CD4-positive, alpha-beta T cell treated with Interleukin-4 for 1 hour (primary cell): ENCODE measurements around the gene ROR1.
"Not testable (repeated sequence)": the region's sequence is repeated elsewhere in the genome, so short reads cannot be mapped to it uniquely, and the experiment has no call there.

Source experiments
- DNase-seq, 2 donors: peaks; one replicate each; pipeline ENCODE4 v3.0.0-alpha.2; 2020 to 2022

ROR1 gene

DNA sequence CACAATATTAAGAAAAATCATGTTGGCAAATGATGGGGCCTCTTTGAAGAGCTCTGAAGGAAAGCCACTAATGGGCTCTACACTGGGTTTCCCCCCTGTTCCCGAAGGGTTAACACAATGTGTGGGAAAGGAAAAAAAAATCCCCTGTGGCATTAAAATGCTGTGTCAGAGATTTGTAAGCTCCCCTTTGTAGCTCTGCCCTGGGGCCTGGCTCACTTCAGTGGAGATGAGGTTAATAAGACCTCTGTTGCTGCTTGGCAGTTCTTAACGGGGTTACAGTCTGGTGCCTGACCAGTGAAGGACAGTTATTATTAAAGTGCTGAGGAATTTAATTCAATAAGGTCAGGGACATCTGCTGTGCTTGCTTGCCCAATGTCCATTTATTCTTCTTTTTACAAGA is 299.9 kb downstream of the ROR1 start:
- no peak for DNase-seq

DNA sequence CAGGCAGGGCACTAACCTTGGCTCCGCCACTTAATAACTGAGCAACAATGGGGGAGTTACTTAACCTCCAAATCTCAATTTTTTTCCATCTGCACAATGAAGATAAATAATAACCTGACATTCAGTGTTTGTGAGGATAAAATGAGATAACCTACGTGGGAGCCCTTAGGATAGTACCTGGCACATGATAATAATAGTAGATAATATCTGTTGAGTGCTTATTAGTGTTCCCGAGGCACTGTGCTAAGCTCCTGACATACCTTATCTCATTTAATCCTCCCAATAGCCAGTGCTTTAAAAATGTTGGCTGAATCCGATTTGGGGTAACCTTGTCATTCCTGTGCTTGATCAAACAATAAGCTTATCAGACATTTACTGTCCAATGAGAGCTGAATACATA is 300.9 kb downstream of the ROR1 start:
- DNase-seq: no peak

DNA sequence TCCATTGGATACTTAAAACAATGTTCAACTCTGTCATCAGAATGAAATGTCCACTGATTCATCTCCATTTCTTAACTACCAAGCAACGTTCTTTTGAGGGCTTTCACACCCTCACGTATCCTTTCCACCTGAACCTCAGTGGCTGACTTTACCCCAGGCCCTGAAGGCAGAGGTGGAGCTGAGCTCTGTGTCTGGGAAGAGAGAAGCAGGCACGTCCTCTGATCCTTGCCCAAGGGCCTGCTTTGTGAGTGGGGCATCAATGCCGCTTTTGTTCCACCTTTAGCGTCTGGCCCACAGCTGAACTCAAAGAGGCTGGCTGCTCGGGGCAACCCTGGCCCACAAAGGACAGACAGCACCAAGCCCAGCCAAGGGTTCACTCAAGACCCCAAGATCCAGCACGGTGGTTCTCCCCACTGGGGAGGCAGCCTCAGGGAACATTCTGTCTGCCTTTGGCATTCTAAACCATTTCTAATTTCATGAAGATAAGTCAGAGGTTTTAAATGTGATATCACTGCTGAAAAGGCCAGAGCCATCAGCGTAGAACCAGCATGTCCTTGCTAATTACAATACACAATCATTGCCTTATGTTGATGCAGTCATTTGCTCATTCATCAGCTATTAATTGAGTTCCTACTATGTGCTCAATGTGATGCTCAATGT is 303.6 kb downstream of the ROR1 start:
- no peak for DNase-seq

DNA sequence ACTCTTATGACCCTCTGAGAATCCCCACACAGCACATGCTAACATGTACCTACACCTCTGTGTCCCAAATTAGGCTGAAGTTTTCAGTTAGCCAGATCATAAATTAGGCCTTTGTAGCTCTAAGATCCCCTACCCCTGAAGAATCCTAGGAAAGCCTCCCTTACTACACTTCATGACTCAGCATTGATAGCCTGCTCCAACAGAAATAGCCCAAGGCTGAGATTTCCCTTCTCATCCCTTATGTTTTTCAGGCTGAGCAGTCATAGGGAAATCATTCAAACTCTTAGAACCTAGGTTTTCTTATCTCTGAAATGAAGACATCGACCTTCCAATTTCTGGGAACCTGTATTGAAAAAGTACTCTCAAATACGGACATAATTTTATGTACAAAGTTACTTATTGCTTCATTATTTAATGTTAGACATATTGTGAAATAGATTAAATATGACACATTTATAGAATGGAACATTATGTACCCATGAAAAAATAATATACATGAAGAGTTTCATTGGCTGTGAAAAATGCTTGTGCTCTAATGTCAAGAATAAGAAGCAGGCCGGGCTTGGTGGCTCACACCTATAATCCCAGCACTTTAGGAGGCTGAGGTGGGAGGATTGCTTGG is 307.2 kb downstream of the ROR1 start:
- no peak for DNase-seq

DNA sequence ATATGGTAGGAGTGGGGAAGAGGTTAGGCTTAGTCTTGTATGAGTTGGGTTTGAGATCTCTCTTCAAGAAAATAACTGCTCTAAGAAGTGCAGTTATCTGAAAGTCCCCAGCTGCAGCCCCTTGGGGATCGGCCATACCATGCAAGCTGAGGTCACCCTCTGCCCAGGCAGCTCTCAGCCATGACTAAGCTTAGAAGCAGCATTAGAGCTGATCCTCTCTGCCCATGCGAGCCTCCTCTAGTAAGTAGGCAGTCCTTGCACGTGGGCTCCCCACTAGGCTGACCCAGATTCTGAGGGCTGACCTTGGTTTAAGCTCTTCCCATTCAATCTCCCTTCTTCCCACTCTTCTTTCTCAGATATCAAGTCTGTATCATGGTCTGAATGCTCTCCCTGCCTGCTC is 308.6 kb downstream of the ROR1 start:
- no peak for DNase-seq

DNA sequence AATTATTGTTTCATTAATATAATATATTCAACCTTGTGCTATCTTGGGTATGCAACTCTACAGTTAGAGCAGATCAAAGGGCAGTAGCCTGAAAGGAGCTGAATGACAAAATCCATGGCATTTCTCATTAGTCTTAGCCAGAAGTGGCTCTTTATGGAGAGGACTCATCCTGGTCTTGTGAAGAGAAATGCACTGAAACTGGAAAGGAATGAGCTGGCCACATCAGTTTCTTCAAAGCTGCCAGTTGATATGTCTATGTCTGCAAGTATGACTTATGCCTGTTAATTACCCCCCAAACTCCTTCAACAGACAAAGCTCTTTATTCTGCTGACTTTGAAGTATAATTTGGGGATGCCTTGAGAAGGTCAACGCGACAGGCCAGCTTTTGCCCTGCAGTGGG is 310.6 kb downstream of the ROR1 start:
- DNase-seq: no peak

DNA sequence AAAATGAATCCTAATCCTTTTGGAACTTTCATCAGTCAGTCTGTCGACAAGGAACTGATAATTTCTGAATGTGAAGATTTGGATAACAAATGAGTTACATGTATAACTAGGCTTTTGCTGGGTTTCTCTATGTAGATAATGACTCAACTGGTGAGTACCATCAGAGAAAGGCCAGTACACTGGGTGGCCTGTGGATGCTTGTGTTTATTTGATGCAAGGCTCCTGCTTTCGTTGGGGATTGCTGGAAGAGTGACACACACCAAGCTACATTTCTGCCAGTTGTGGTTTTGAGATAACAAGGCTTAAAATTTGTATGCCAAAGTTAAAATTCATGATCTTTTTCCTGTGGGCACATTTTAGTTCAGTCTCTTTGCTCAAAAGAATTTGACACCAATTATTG is 314.0 kb downstream of the ROR1 start:
- no peak for DNase-seq

DNA sequence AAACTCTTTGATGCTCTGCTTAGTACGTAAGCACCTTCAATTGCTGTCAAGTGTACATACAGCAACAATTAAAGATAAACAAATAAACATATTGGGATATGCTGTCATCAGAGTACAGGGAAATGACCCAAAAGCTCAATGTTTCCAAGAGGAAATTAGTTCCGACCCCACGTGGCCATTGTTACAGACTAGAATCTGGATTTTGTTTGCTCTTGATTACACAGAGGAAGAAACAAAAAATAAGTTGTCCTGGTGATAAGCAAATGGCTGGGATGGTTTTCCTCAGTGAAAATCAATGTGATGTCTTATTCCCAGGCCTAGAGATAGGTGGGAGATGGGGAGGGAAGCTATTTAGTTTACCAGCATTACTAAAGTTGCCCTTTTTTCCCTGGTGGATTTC is 316.6 kb downstream of the ROR1 start:
- no peak for DNase-seq

DNA sequence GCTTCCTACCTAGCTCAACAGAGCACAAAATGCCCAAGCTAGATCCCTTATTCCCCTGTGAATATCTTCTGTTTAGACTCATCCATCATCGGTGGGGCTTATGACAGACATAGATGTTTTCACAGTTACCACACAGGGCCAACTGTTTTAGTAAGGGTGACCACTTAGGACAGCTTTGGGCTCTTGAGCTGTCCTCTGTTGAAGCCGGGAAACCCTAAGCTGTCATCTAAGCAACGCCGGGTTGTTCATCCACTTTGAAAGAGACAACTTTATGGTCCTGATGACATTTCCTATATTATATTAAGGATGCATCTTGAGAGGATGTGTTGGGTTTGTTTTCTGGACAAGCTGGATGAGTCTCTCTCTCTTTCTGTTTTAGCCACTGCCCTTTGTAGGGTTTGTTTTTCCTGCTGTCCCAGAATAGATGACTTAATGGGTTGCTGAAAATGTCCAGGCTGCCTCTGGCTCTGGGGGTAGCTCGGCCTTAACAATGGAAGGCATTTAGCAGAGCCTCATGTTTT is 319.1 kb downstream of the ROR1 start:
- no peak for DNase-seq

DNA sequence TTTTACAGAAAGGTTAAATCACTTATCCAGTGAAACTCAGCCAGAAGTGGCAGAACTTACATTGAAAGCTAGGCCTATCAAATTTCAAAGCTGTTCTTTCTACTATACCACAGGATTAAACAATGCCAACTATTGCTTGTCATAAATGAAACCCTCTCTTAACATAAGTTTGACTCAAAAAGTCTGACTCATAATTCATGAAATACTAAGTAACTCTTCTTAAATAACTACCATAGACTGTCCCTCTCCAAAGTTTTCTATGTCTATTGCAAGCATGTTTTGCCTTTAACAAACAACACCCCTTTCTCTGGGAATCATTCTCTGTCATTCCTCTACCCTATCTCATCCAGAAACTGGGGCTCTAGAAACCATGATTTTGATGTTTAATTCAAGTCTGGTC is 320.1 kb downstream of the ROR1 start:
- no peak for DNase-seq

DNA sequence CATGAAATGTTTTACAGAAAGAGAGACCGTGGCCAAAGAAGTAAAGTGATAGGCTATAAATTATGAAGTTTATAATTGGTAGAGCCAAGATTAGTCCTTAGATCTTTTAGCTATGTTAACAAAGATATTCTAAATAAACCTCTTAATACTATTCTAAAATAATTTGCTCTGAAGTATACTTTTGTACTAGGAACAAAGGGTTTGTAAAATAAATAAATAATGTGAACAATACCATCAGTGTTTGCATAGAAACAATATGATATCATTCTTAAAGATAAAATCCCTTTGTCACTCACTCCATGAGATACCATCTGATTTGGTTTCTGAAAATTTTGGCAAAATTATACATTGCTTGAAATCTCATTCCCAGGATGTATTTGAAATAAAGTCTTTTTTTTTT is 322.0 kb downstream of the ROR1 start:
- DNase-seq: no peak

DNA sequence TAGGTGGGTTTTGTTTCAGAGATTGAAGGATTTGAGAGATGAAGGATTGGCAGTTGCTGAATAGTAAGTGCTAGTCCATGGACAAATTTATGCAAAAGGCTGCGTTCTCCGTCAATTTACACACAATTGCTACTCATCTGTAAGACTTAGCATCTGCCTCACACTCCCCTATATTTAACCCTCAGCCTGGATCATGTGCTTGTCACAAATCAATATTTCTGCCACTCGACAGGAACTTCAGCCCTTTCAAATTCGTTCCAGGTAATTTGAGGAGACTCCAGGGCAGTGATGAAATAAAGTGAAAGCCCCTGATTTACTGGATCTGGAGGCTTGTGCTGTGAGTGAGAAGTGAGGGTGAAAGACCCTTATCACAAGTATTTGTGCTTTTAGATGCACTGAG is 324.0 kb downstream of the ROR1 start:
- DNase-seq: no peak

DNA sequence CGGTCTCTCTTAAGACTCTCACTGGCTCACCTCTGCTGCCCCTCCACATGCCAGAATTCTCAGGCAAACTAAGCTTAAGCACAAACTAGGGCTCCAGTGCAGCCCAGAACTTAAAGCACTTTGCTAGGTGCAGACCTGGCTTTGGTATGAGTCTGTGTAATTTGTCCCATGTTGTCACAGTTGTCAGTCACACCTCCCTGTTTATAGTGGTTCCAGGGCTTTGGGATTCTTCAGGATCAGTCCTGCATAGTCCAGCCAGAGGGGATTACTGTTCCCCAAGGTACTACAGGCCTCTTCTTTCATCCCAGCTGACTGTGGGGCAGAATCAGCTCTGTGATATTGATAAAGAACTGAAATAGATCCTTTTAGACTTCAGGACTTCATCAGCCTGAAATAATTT is 324.6 kb downstream of the ROR1 start:
- DNase-seq: no peak

DNA sequence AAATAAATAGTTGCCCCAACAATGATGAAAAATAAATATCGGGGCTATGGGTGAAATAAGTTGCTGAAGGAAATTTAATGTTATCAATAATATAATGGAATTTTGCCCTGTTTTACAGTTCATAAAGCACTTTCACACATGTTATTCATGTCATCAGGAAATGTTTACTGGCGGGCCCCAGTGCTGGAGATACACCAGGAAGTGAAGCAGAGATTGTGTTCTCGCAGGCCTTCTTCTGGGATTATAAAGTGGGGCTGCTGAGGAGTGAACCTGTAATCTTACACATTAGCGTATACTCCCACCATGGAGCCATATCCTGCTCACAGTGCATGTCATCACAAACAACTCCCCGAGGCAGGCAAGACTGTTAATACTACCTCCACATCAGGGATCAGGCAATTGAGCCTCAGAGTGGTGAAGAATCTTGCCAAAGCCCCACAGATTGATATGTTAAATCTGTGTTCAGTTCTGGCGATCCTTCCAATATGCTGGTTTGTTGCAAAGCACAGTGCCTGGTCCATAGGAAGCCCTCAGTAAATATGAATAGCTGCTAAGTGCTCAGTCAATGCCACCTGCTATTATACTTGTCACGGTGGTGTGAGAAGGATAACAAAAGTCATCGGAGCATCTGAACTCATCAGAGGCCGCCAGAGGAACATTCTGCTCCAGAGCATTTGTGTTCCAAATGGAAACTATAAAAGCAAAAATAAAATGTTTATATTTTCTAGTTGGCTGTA is 325.2 kb downstream of the ROR1 start:
- no peak for DNase-seq

DNA sequence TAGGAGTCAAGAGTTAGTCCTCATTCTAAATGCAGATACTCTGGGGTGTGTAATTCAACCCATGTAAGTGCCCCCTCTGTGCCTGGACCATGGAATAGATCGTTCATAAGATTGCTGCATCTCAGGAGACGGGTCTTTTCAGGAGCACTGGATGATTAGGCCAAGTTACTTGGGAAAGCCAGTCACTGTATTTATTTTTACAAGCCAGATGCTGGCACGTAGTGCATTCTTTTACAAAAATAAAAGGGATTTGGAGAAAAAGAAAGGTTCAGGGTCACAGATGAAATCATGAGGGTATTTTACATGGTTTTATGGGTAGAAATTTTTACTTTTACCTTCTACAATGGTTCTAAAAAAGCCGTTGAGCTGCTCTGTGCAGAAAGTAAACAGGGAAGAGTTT is 327.0 kb downstream of the ROR1 start:
- no peak for DNase-seq

DNA sequence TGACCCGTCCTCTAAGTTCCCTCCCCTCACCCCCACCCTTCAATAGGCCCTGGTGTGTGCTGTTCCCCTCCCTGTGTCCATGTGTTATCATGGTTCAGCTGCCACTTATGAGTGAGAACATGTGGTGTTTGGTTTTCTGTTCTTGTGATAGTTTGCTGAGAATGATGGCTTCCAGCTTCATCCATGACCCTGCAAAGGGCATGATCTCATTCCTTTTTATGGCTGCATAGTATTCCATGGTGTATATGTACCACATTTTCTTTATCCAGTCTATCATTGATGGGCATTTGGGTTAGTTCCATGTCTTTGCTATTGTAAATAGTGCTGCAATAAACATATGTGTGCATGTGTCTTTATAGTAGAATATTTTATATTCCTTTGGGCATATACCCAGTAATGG is 330.8 kb downstream of the ROR1 start:
- DNase-seq: not testable (repeated sequence)

DNA sequence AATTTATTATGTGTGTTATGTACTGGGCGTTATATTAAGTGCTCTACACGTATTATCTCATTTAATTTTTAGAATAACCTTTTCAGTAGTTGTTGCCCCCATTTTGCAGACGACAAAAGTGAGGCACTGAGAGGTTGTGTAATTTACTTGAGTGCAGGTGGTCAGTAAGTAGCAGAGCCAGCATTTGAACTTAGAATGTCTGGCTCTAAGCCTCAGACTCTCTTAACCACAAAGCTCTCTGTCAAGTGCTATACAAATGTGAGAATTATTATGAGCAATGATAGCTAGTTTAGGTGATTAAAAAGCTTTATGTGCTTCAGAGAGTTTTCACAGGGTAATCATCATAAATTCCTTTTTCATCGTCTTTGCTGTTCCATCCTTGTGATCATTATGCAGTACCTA is 333.3 kb downstream of the ROR1 start:
- DNase-seq: no peak

DNA sequence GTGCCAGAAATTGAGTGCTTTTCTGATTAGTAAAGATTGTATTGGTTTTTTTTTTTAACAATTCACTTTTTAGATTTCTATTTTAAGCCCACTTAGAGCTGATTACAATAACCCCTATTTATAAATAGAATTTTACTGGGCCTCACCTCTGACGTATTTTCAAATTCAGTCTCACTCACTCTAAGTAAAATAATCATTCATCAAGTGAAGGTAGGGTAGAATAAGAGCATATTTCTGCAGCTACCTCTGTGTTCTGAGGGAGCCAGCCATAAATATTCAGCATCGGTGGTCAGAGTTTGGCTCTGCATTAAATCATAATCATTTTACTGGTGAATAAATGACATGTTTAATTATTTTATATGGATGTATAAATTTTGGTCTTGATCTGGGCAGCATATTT is 333.8 kb downstream of the ROR1 start:
- no peak for DNase-seq

DNA sequence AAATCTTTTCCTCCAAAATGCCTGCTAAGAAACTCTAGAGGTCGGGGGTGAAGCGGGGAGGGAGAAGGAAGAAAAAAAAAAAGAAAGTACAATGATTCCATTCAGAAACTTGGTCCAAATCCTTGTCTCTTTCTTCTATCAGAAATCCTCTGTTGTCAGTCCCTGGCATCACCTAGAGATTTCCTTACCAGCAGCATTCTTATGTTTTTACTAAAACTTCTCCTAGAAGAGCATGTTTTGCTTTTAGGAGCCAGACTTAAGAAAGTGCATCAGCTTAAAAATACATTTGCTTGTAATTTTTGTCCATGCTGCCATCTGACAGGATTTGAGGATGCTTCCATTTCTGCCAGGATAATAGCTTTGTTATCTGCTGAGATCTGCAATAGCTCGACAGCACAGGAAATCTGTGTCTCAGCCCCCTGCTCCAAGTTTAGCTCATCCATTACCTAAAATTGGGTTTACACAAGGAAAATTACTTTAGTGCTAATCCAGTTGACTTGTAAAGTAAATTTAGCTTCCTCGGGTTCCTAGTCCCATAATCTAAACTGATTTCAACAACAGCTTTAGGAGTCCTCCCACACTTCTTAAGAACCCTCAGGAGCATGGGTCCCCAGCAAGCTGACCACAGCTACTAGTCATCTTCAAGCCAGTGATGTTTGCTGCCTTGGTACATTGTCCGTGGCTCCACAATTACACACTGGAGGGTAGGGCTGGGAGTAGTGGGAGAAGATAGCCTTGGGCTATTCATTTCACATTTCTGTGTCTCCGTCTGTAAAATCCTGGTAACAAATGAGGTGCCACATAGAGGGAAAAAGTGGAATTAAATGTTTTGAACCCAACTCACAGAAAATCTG is 337.3 kb downstream of the ROR1 start:
- no peak for DNase-seq

DNA sequence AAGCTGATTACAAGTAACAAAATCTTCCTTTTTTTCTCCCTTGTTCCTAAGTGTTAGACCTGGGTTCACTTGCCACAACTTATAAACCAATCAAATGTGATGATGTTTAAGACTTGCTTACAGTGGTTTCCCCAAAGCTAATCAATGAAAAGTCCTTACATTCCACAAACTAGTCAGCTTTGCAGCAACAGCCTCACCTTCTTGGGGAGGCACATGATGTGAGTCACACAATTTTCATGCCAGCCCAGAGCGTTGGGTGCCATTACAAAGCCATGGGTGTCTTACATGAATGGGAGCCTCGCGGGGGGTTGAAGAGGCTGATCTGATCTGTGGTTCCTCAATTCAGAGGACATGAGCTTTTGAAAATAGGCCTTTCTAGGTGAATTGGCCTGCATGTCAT is 338.0 kb downstream of the ROR1 start:
- no peak for DNase-seq

DNA sequence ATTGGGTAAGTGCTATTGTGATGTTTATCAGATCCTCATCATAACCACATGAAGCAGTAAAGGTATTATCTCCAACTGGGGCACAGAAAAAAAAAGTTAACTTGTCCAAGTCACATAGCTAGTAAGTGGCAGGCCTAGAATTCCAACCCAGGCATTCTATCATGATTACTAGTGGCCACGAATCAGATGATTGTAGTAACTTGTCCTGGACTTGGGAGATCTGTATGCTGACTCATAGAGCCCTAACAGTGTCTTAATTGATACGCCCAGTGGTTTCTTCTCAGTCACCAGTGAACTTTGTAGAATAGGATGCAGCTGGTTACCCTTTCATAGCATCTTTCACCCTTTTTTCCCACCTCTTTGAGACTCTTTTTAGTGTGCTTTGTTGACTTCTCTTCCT is 338.5 kb downstream of the ROR1 start:
- DNase-seq: no peak

DNA sequence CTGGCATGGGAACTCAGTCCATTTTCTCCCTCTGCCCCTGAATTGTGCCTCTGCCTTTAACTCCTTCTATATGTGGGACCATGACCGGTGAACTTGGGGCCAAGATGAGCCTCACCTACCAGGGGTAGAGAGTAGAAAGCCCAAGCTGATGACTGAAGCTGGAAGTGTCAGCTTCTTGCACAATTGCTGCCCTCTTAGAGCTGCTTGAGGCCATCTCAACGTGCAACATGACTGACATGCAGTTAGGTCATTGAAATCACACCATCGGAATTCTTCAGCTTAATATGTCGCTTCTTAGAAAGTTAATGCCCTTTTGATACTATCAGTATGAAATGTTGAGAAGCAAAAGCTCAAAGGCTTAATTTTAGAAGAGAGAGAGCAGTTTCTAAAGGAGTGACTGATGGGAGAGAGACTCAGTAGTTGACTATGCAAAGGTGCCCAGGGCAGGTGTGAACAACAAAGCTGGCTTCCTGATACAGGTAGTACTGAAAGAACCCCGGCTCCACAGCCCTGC is 340.3 kb downstream of the ROR1 start:
- DNase-seq: no peak

DNA sequence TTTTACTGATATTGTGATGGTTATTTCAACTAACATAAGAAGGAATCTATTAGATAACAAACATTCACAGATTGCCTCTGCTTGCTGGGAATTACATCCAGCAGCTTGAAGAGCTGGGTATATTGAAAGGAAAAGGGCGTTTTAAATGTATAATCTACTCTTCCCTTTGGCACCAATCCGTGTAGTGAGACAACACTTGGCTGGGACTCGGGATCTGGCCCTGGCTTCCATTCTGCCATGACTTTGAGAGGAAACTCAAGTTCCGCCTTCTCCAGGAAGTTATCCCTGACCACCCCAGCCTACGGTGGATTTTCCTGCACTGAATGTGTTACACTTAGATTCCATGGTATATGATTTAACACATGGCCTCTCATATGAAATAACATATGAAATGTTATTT is 342.7 kb downstream of the ROR1 start:
- no peak for DNase-seq
